ENCODE data around the gene MMP11. TPM values are rescaled to one million over a fixed set of nuclear protein-coding genes. Genes with fewer than 3 reads are reported as not detected.

Gene MMP11
- total and polyA plus RNA-seq, 2 of the 4 experiments (the other 2 are of a cell fraction): 2.2 to 6.0 TPM

DNA sequence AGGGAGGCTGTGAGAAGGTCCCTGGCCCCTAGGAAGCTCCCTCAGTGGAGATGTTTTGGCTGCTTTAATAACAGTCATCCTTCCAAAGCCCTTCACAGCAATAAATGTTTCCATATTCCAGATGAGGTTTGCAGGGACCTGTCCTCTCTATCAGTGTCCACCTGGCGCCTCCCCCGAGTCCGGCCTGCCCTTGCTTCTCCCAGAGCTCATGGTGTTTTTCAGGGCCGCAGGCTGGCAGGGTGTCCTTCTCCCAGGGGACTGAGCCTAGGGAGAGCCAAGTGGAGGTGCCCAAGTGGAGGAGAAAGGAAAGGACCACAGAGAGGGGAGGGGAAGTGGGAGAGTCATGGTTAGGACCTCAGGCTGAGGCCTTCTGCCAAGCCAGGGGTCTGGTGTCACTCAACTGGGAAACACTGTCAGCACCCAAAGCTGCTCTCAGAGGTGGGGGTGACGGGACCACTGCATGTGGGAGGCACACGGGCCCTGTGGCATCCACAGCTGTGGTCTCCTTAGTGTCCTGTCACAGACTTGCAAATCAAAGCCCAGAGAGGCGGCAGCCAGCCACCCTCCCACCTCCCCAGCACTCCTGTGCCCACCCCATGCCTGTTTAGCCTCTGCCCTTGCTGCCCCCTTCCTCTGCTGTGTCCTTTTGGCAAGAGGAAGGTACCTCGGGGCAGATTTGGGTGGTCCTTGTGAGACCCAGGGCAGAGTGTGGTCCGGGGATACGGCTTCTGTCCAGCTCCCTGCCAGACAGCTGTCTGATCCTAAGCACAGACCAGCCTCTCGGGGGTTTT is 59.8 kb downstream of the MMP11 start:
- Histone ChIP-seq H3K9me1 (ENCODE audit: insufficient read depth, low read length) (peaks cover 15% of the 10 kb centered on the region), H3K27me3 (ENCODE audit: control insufficient read depth, insufficient read depth, low read length) (no peaks in the 10 kb centered on the region), H3K27ac (ENCODE audit: insufficient read depth, low read length) (no peak overlapping the region), H2AFZ (replicated peaks; ENCODE audit: low read length, poor library complexity) (no peak overlapping the region), H3K56ac (ENCODE audit: extremely low read depth, insufficient read depth, low read length) (no peak overlapping the region), H4K8ac (ENCODE audit: low read depth in 2 of 2, low read length in 2 of 2) (no peak overlapping the region), H2AK9ac (replicated peaks; ENCODE audit: low read depth, low read length, poor library complexity) (no peak overlapping the region), H3K36me3 (ENCODE audit: control insufficient read depth, insufficient read depth, low read length) (peaks cover 63% of the 10 kb centered on the region), H3K4me2 (ENCODE audit: low read depth, low read length) (no peak overlapping the region), H3K14ac (replicated peaks; ENCODE audit: low read depth, low read length) (no peak overlapping the region), H2AK5ac (ENCODE audit: low read depth, low read length) (no peak overlapping the region), H2BK15ac (ENCODE audit: low read depth, low read length) (no peak overlapping the region), H3K9ac (ENCODE audit: low read depth, low read length) (no peak overlapping the region), H4K20me1 (ENCODE audit: insufficient read depth, low read length) (peaks cover 43% of the 10 kb centered on the region), H3K18ac (ENCODE audit: low read depth, low read length) (no peak overlapping the region), H4K5ac (ENCODE audit: low read depth, low read length) (no peak overlapping the region), H3K9me3 (ENCODE audit: control insufficient read depth, insufficient read depth, low read length) (peaks cover 3% of the 10 kb centered on the region; the same call in 1 of the 2 replicates), H3K79me1 (ENCODE audit: low read depth in 1 of 2, low read length in 2 of 2) (peaks cover 7 to 50% of the 10 kb centered on the region in 2 experiments), H4K91ac (ENCODE audit: insufficient read depth, low read depth, low read length) (no peak overlapping the region), H2BK120ac (ENCODE audit: low read depth, low read length) (no peak overlapping the region), H3K4me3 (ENCODE audit: insufficient read depth, low read depth, low read length) (no peak overlapping the region), H3K4me1 (ENCODE audit: control insufficient read depth, insufficient read depth, low read length) (peaks cover 6% of the 10 kb centered on the region), H3K4ac (ENCODE audit: low read depth, low read length) (no peak overlapping the region), H3K23ac (ENCODE audit: low read depth, low read length) (no peak overlapping the region), H2BK20ac (ENCODE audit: low read depth, low read length) (no peak overlapping the region), H2BK5ac (ENCODE audit: low read depth, low read length, poor library complexity, severe bottlenecking) (no peak overlapping the region)
- no TSS peak for BruUV-seq (replicated peaks)
- TF ChIP-seq, protein P1, sequence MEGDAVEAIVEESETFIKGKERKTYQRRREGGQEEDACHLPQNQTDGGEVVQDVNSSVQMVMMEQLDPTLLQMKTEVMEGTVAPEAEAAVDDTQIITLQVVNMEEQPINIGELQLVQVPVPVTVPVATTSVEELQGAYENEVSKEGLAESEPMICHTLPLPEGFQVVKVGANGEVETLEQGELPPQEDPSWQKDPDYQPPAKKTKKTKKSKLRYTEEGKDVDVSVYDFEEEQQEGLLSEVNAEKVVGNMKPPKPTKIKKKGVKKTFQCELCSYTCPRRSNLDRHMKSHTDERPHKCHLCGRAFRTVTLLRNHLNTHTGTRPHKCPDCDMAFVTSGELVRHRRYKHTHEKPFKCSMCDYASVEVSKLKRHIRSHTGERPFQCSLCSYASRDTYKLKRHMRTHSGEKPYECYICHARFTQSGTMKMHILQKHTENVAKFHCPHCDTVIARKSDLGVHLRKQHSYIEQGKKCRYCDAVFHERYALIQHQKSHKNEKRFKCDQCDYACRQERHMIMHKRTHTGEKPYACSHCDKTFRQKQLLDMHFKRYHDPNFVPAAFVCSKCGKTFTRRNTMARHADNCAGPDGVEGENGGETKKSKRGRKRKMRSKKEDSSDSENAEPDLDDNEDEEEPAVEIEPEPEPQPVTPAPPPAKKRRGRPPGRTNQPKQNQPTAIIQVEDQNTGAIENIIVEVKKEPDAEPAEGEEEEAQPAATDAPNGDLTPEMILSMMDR (conservative IDR thresholded peaks at IDR 0.05; ENCODE audit: low read depth, low read length): no peak
- TF ChIP-seq MAZ (IDR thresholded peaks at IDR 0.05; ENCODE audit: borderline replicate concordance, low read depth, low read length): no peak
- no peak for TF ChIP-seq MAFK (IDR thresholded peaks at IDR 0.05; ENCODE audit: low read depth, low read length)
- TF ChIP-seq, protein P2, sequence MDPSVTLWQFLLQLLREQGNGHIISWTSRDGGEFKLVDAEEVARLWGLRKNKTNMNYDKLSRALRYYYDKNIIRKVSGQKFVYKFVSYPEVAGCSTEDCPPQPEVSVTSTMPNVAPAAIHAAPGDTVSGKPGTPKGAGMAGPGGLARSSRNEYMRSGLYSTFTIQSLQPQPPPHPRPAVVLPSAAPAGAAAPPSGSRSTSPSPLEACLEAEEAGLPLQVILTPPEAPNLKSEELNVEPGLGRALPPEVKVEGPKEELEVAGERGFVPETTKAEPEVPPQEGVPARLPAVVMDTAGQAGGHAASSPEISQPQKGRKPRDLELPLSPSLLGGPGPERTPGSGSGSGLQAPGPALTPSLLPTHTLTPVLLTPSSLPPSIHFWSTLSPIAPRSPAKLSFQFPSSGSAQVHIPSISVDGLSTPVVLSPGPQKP (IDR thresholded peaks at IDR 0.05; ENCODE audit: borderline replicate concordance, low read depth, low read length): no peak
- TF ChIP-seq BHLHE40 (IDR thresholded peaks at IDR 0.05; ENCODE audit: low read depth, low read length): no peak
- no peak for TF ChIP-seq CEBPB (IDR thresholded peaks at IDR 0.05; ENCODE audit: low read depth, low read length)
- TF ChIP-seq NFE2L2 (IDR thresholded peaks at IDR 0.05; ENCODE audit: low read depth, low read length): no peak
- TF ChIP-seq, protein P3, sequence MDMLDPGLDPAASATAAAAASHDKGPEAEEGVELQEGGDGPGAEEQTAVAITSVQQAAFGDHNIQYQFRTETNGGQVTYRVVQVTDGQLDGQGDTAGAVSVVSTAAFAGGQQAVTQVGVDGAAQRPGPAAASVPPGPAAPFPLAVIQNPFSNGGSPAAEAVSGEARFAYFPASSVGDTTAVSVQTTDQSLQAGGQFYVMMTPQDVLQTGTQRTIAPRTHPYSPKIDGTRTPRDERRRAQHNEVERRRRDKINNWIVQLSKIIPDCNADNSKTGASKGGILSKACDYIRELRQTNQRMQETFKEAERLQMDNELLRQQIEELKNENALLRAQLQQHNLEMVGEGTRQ (IDR thresholded peaks at IDR 0.05; ENCODE audit: low read depth, low read length): no peak
- no peak for TF ChIP-seq RFX5 (IDR thresholded peaks at IDR 0.05; ENCODE audit: low read depth, low read length)
- TF ChIP-seq FOS (IDR thresholded peaks at IDR 0.05; ENCODE audit: low read depth, low read length): no peak
- WGBS, 2 experiments (ENCODE audit: extremely low coverage in 2 of 2, insufficient read length in 1 of 2): 100% methylated on average over 3 of the region's 11 CpGs; no CpG with 5 or more reads in 1 of the 2 experiments
- intact Hi-C loops (cut with micrococcal nuclease) (no loop called here), in situ Hi-C loops (cut with MboI; ENCODE audit: low sequenced_read_pairs) (no loop called here), dilution Hi-C loops (cut with HindIII; ENCODE audit: low sequenced_read_pairs, unreplicated experiment) (no loop called here)
- DNase-seq (no peak), ATAC-seq (ENCODE audit: low read depth) (no peak)
- ChIA-PET CTCF (interaction anchor here (0.6 to 0.7 kb wide), 3 partner anchors 11 to 19 kb away, joined by 3 to 4 read pairs (median 3); no protein-coding TSS in a partner anchor), POLR2A (ENCODE audit: unreplicated experiment) (no interaction called here)

Data from IMR-90 (cell line).